ENCODE measurements around the gene HRH3.
A peak's percentile ranks its signal among the peaks of the same experiment; 100 is the strongest.

Gene HRH3

GRCh38 chr20:62243906-62244515 is 23.9 kb upstream of the HRH3 start:
- peak; percentile 19 for DNase-seq

- DNase-seq: no peak
Observed at GRCh38 chr20:62243106-62243505, 23.0 kb upstream of the HRH3 start.

GRCh38 chr20:62242176-62242575 is 22.1 kb upstream of the HRH3 start:
- no peak for DNase-seq

GRCh38 chr20:62241506-62241905 is 21.4 kb upstream of the HRH3 start:
- DNase-seq: no peak

- DNase-seq: no peak
Observed at GRCh38 chr20:62240020-62240685, 20.1 kb upstream of the HRH3 start.

GRCh38 chr20:62239278-62239879 is 19.3 kb upstream of the HRH3 start:
- no peak for DNase-seq

- DNase-seq: no peak
Observed at GRCh38 chr20:62238569-62239277, 18.6 kb upstream of the HRH3 start.

GRCh38 chr20:62237801-62238568 is 17.9 kb upstream of the HRH3 start, which contains the start of gene OSBPL2:
TSS of gene OSBPL2 (plus strand) at chr20:62238521. CDS start at chr20:62256185, 17,664 bp downstream.
- peak; percentile 88 for DNase-seq

- DNase-seq: no peak
Observed at GRCh38 chr20:62237514-62237800, 17.4 kb upstream of the HRH3 start.

- no peak for DNase-seq
Observed at GRCh38 chr20:62236766-62237513, 16.9 kb upstream of the HRH3 start.

- no peak for DNase-seq
Observed at GRCh38 chr20:62236200-62236599, 16.1 kb upstream of the HRH3 start.

GRCh38 chr20:62235777-62236157 is 15.7 kb upstream of the HRH3 start:
- no peak for DNase-seq

- DNase-seq: no peak
Observed at GRCh38 chr20:62235001-62235776, 15.1 kb upstream of the HRH3 start.

GRCh38 chr20:62234339-62234738 is 14.3 kb upstream of the HRH3 start:
- no peak for DNase-seq

GRCh38 chr20:62233684-62234083 is 13.6 kb upstream of the HRH3 start:
- no peak for DNase-seq

- no peak for DNase-seq
Observed at GRCh38 chr20:62232770-62233645, 12.9 kb upstream of the HRH3 start.

GRCh38 chr20:62232194-62232593 is 12.1 kb upstream of the HRH3 start:
- DNase-seq: no peak

GRCh38 chr20:62231292-62231691 is 11.2 kb upstream of the HRH3 start:
- no peak for DNase-seq

- no peak for DNase-seq
Observed at GRCh38 chr20:62230696-62231095, 10.6 kb upstream of the HRH3 start.

- no peak for DNase-seq
Observed at GRCh38 chr20:62230276-62230675, 10.2 kb upstream of the HRH3 start.

- DNase-seq: no peak
Observed at GRCh38 chr20:62229667-62230066, 9.6 kb upstream of the HRH3 start.
